ENCODE results near the gene PRKCE.

The PRKCE gene

GRCh38 chr2:46225150-46225625, 573.7 kb downstream of the PRKCE start:
- Histone ChIP-seq H3K27me3 (ENCODE audit: control insufficient read depth, insufficient read depth, low read length) (no peaks in the 10 kb centered on the region), H3K27ac (ENCODE audit: low read length) (no peak overlapping the region), H3K9ac (ENCODE audit: low read length) (no peak overlapping the region), H3K9me3 (ENCODE audit: control insufficient read depth, low read depth, low read length) (no peaks in the 10 kb centered on the region), H3K4me1 (ENCODE audit: control insufficient read depth, low read depth, low read length) (peaks cover 13% of the 10 kb centered on the region), H3K4me3 (ENCODE audit: low read length) (no peak overlapping the region), H3K36me3 (ENCODE audit: control insufficient read depth, low read depth, low read length) (no peaks in the 10 kb centered on the region)

- Histone ChIP-seq H3K9me3 (ENCODE audit: control insufficient read depth, low read depth, low read length) (no peaks in the 10 kb centered on the region), H3K36me3 (ENCODE audit: control insufficient read depth, low read depth, low read length) (no peaks in the 10 kb centered on the region), H3K27me3 (ENCODE audit: control insufficient read depth, insufficient read depth, low read length) (no peaks in the 10 kb centered on the region), H3K4me3 (ENCODE audit: low read length) (no peak overlapping the region), H3K4me1 (ENCODE audit: control insufficient read depth, low read depth, low read length) (peaks cover 13% of the 10 kb centered on the region), H3K27ac (ENCODE audit: low read length) (no peak overlapping the region), H3K9ac (ENCODE audit: low read length) (no peak overlapping the region)
Measured at GRCh38 chr2:46225730-46226129, 574.3 kb downstream of the PRKCE start.

GRCh38 chr2:46226620-46227019, 575.1 kb downstream of the PRKCE start:
- Histone ChIP-seq H3K27ac (ENCODE audit: low read length) (no peak overlapping the region), H3K9me3 (ENCODE audit: control insufficient read depth, low read depth, low read length) (no peaks in the 10 kb centered on the region), H3K9ac (ENCODE audit: low read length) (no peak overlapping the region), H3K4me3 (ENCODE audit: low read length) (no peak overlapping the region), H3K36me3 (ENCODE audit: control insufficient read depth, low read depth, low read length) (no peaks in the 10 kb centered on the region), H3K27me3 (ENCODE audit: control insufficient read depth, insufficient read depth, low read length) (no peaks in the 10 kb centered on the region), H3K4me1 (ENCODE audit: control insufficient read depth, low read depth, low read length) (peaks cover 13% of the 10 kb centered on the region)

GRCh38 chr2:46227022-46227421, 575.5 kb downstream of the PRKCE start:
- H3K9ac ChIP-seq (ENCODE audit: low read length), result no peak overlapping the region
- H3K4me3 ChIP-seq (ENCODE audit: low read length), result no peak overlapping the region
- H3K27ac ChIP-seq (ENCODE audit: low read length), result no peak overlapping the region
- peaks cover 13% of the 10 kb centered on the region for H3K4me1 ChIP-seq (ENCODE audit: control insufficient read depth, low read depth, low read length)
- H3K36me3 ChIP-seq (ENCODE audit: control insufficient read depth, low read depth, low read length), result no peaks in the 10 kb centered on the region
- H3K9me3 ChIP-seq (ENCODE audit: control insufficient read depth, low read depth, low read length), result no peaks in the 10 kb centered on the region
- H3K27me3 ChIP-seq (ENCODE audit: control insufficient read depth, insufficient read depth, low read length), result no peaks in the 10 kb centered on the region

- Histone ChIP-seq H3K4me3 (ENCODE audit: low read length) (no peak overlapping the region), H3K9ac (ENCODE audit: low read length) (no peak overlapping the region), H3K27me3 (ENCODE audit: control insufficient read depth, insufficient read depth, low read length) (no peaks in the 10 kb centered on the region), H3K27ac (ENCODE audit: low read length) (no peak overlapping the region), H3K36me3 (ENCODE audit: control insufficient read depth, low read depth, low read length) (no peaks in the 10 kb centered on the region), H3K9me3 (ENCODE audit: control insufficient read depth, low read depth, low read length) (no peaks in the 10 kb centered on the region), H3K4me1 (ENCODE audit: control insufficient read depth, low read depth, low read length) (peaks cover 13% of the 10 kb centered on the region)
Measured at GRCh38 chr2:46227674-46228289, 576.3 kb downstream of the PRKCE start.

GRCh38 chr2:46229134-46230063, 577.9 kb downstream of the PRKCE start:
- Histone ChIP-seq H3K27me3 (ENCODE audit: control insufficient read depth, insufficient read depth, low read length) (no peaks in the 10 kb centered on the region), H3K36me3 (ENCODE audit: control insufficient read depth, low read depth, low read length) (no peaks in the 10 kb centered on the region), H3K9me3 (ENCODE audit: control insufficient read depth, low read depth, low read length) (no peaks in the 10 kb centered on the region), H3K4me1 (ENCODE audit: control insufficient read depth, low read depth, low read length) (peaks cover 13% of the 10 kb centered on the region), H3K9ac (ENCODE audit: low read length) (no peak overlapping the region), H3K27ac (ENCODE audit: low read length) (no peak overlapping the region), H3K4me3 (ENCODE audit: low read length) (no peak overlapping the region)

GRCh38 chr2:46230115-46230571, 578.7 kb downstream of the PRKCE start:
- no peaks in the 10 kb centered on the region for H3K36me3 ChIP-seq (ENCODE audit: control insufficient read depth, low read depth, low read length)
- H3K27ac ChIP-seq (ENCODE audit: low read length), result no peak overlapping the region
- no peak overlapping the region for H3K9ac ChIP-seq (ENCODE audit: low read length)
- no peaks in the 10 kb centered on the region for H3K27me3 ChIP-seq (ENCODE audit: control insufficient read depth, insufficient read depth, low read length)
- H3K4me3 ChIP-seq (ENCODE audit: low read length), result no peak overlapping the region
- H3K9me3 ChIP-seq (ENCODE audit: control insufficient read depth, low read depth, low read length), result no peaks in the 10 kb centered on the region
- H3K4me1 ChIP-seq (ENCODE audit: control insufficient read depth, low read depth, low read length), result peaks cover 13% of the 10 kb centered on the region

- H3K9me3 ChIP-seq (ENCODE audit: control insufficient read depth, low read depth, low read length), result no peaks in the 10 kb centered on the region
Measured at GRCh38 chr2:46230677-46231425, 579.4 kb downstream of the PRKCE start.

GRCh38 chr2:46231721-46232120, 580.2 kb downstream of the PRKCE start:
- Histone ChIP-seq H3K9ac (ENCODE audit: low read length) (no peak overlapping the region), H3K27me3 (ENCODE audit: control insufficient read depth, insufficient read depth, low read length) (no peaks in the 10 kb centered on the region), H3K4me1 (ENCODE audit: control insufficient read depth, low read depth, low read length) (peaks cover 13% of the 10 kb centered on the region), H3K4me3 (ENCODE audit: low read length) (no peak overlapping the region), H3K36me3 (ENCODE audit: control insufficient read depth, low read depth, low read length) (no peaks in the 10 kb centered on the region), H3K27ac (ENCODE audit: low read length) (no peak overlapping the region), H3K9me3 (ENCODE audit: control insufficient read depth, low read depth, low read length) (no peaks in the 10 kb centered on the region)

More at GRCh38 chr2:46230677-46231425, 579.4 kb downstream of the PRKCE start:
- H3K4me1 ChIP-seq (ENCODE audit: control insufficient read depth, low read depth, low read length), result peaks cover 13% of the 10 kb centered on the region
- no peak overlapping the region for H3K9ac ChIP-seq (ENCODE audit: low read length)
- H3K27me3 ChIP-seq (ENCODE audit: control insufficient read depth, insufficient read depth, low read length), result no peaks in the 10 kb centered on the region
- H3K4me3 ChIP-seq (ENCODE audit: low read length), result no peak overlapping the region
- H3K36me3 ChIP-seq (ENCODE audit: control insufficient read depth, low read depth, low read length), result no peaks in the 10 kb centered on the region
- no peak overlapping the region for H3K27ac ChIP-seq (ENCODE audit: low read length)

- Histone ChIP-seq H3K4me1 (ENCODE audit: control insufficient read depth, low read depth, low read length) (peaks cover 13% of the 10 kb centered on the region), H3K4me3 (ENCODE audit: low read length) (no peak overlapping the region), H3K36me3 (ENCODE audit: control insufficient read depth, low read depth, low read length) (no peaks in the 10 kb centered on the region), H3K9me3 (ENCODE audit: control insufficient read depth, low read depth, low read length) (no peaks in the 10 kb centered on the region), H3K27me3 (ENCODE audit: control insufficient read depth, insufficient read depth, low read length) (no peaks in the 10 kb centered on the region), H3K27ac (ENCODE audit: low read length) (no peak overlapping the region), H3K9ac (ENCODE audit: low read length) (no peak overlapping the region)
Measured at GRCh38 chr2:46232860-46233259, 581.4 kb downstream of the PRKCE start.

Measured in iPS-18a (cell line).